ENCODE results near the gene RGSL1.

The RGSL1 gene

GRCh38 chr1:182450087-182450486 lies at the start of gene RGSL1:
RGSL1 (plus strand) TSS chr1:182450146; CDS start chr1:182450166, 20 bp downstream.
- no peak for DNase-seq

- DNase-seq, result no peak
Measured at GRCh38 chr1:182400567-182400966, 49.4 kb upstream of the RGSL1 start, which contains the start of gene TEDDM1. TEDDM1 (minus strand) TSS chr1:182400667; CDS start chr1:182400485, 182 bp downstream.

GRCh38 chr1:182404781-182405180 lies 45.2 kb upstream of the RGSL1 start:
- DNase-seq, result no peak

GRCh38 chr1:182405578-182405977 lies 44.4 kb upstream of the RGSL1 start:
- no peak for DNase-seq

GRCh38 chr1:182406012-182406411 lies 43.9 kb upstream of the RGSL1 start:
- DNase-seq, result no peak

GRCh38 chr1:182407724-182408123 lies 42.2 kb upstream of the RGSL1 start:
- DNase-seq, result no peak

- DNase-seq, result no peak
Measured at GRCh38 chr1:182408435-182409075, 41.4 kb upstream of the RGSL1 start.

GRCh38 chr1:182410138-182410537 lies 39.8 kb upstream of the RGSL1 start:
- no peak for DNase-seq

GRCh38 chr1:182410620-182411273 lies 39.2 kb upstream of the RGSL1 start:
- DNase-seq, result no peak

- no peak for DNase-seq
Measured at GRCh38 chr1:182413486-182413885, 36.5 kb upstream of the RGSL1 start.

- DNase-seq, result no peak
Measured at GRCh38 chr1:182413969-182414368, 36.0 kb upstream of the RGSL1 start.

GRCh38 chr1:182415789-182416188 lies 34.2 kb upstream of the RGSL1 start:
- DNase-seq, result no peak

GRCh38 chr1:182426442-182427430 lies 23.2 kb upstream of the RGSL1 start:
- no peak for DNase-seq

GRCh38 chr1:182428043-182428442 lies 21.9 kb upstream of the RGSL1 start:
- DNase-seq, result no peak

GRCh38 chr1:182430263-182431068 lies 19.5 kb upstream of the RGSL1 start:
- DNase-seq, result peak; percentile 62

GRCh38 chr1:182431278-182431677 lies 18.7 kb upstream of the RGSL1 start:
- no peak for DNase-seq

GRCh38 chr1:182433580-182433979 lies 16.4 kb upstream of the RGSL1 start:
- no peak for DNase-seq

GRCh38 chr1:182438326-182438725 lies 11.6 kb upstream of the RGSL1 start:
- DNase-seq, result no peak

- no peak for DNase-seq
Measured at GRCh38 chr1:182441719-182442118, 8.2 kb upstream of the RGSL1 start.

GRCh38 chr1:182442333-182442732 lies 7.6 kb upstream of the RGSL1 start:
- DNase-seq, result no peak

- DNase-seq, result no peak
Measured at GRCh38 chr1:182444497-182444896, 5.4 kb upstream of the RGSL1 start.

- peak; percentile 45 for DNase-seq
Measured at GRCh38 chr1:182446033-182446669, 3.8 kb upstream of the RGSL1 start.

All from CD4-positive, alpha-beta T cell treated with Interleukin-17A for 1 hour (primary cell).